DND-41 (cell line): Measurements from ENCODE around the gene WWP2.

Experiments used
- ATAC-seq: fragments of 200-7000 bp; cut with Tn5 transposase; 3 replicates; pipeline ENCODE4 v1.9.1; 2021; ENCODE audit warnings: low read depth; ENCODE audit not compliant: insufficient read depth
- DNase-seq: peaks from one replicate; pipeline ENCODE4 v3.0.0-alpha.2; 2020
- H2AFZ ChIP-seq: 2 replicates; pipeline ENCODE4 v1.6.0; 2012; ENCODE audit warnings: low read depth, low read length
- H3K27ac ChIP-seq: 2 replicates; pipeline ENCODE4 v1.5.1; 2012; ENCODE audit warnings: low read length, inconsistent platforms
- H3K27me3 ChIP-seq: fragments of 200-600 bp; sonication (generic); 2 replicates; pipeline ENCODE4 v1.6.0; 2012; ENCODE audit warnings: low read length, mild to moderate bottlenecking, inconsistent platforms; ENCODE audit not compliant: insufficient read depth, poor library complexity
- H3K36me3 ChIP-seq: 2 replicates; pipeline ENCODE4 v1.5.1; 2012; ENCODE audit warnings: low read length, inconsistent platforms; ENCODE audit not compliant: insufficient read depth
- H3K4me1 ChIP-seq: 2 replicates; pipeline ENCODE4 v1.5.1; 2012; ENCODE audit warnings: mild to moderate bottlenecking, low read length; ENCODE audit not compliant: insufficient read depth
- H3K4me2 ChIP-seq: 2 replicates; pipeline ENCODE4 v1.6.0; 2012; ENCODE audit warnings: mild to moderate bottlenecking, moderate library complexity, low read length, inconsistent platforms; ENCODE audit not compliant: insufficient read depth
- H3K4me3 ChIP-seq, 2 experiments: fragments of 200-600 bp in 1 of 2; shearing (Covaris generic) in 1 of 2; 2 replicates each; pipeline ENCODE4 v1.5.1; 2012 to 2016; ENCODE audit warnings: inconsistent platforms in 2 of 2, low read length in 2 of 2, mild to moderate bottlenecking in 2 of 2, low read depth in 1 of 2, moderate library complexity in 1 of 2
- H3K79me2 ChIP-seq: 2 replicates; pipeline ENCODE4 v1.6.0; 2012; ENCODE audit warnings: low read length, inconsistent platforms; ENCODE audit not compliant: insufficient read depth
- H3K9ac ChIP-seq: 2 replicates; pipeline ENCODE4 v1.6.0; 2012; ENCODE audit warnings: low read depth, mild to moderate bottlenecking, inconsistent platforms, low read length, moderate library complexity
- H3K9me3 ChIP-seq: 2 replicates; pipeline ENCODE4 v1.5.1; 2012; ENCODE audit warnings: low read length, moderate library complexity, mild to moderate bottlenecking, inconsistent platforms; ENCODE audit not compliant: insufficient read depth, severe bottlenecking
- H4K20me1 ChIP-seq: 2 replicates; pipeline ENCODE4 v1.6.0; 2012; ENCODE audit warnings: low read length; ENCODE audit not compliant: insufficient read depth
- EZH2 ChIP-seq: IDR thresholded peaks from 3 replicates; pipeline ENCODE4 v1.6.1; 2012; ENCODE audit warnings: borderline replicate concordance, low read depth, mild to moderate bottlenecking, moderate library complexity, low read length, inconsistent platforms; ENCODE audit not compliant: severe bottlenecking
- TF ChIP-seq, protein P1 (sequence below): IDR thresholded peaks from 2 replicates; pipeline ENCODE4 v1.5.1; 2012; ENCODE audit warnings: borderline replicate concordance, low read length, moderate library complexity, mild to moderate bottlenecking; ENCODE audit not compliant: poor library complexity, severe bottlenecking; ENCODE audit errors: extremely low read depth

The WWP2 gene

DNA sequence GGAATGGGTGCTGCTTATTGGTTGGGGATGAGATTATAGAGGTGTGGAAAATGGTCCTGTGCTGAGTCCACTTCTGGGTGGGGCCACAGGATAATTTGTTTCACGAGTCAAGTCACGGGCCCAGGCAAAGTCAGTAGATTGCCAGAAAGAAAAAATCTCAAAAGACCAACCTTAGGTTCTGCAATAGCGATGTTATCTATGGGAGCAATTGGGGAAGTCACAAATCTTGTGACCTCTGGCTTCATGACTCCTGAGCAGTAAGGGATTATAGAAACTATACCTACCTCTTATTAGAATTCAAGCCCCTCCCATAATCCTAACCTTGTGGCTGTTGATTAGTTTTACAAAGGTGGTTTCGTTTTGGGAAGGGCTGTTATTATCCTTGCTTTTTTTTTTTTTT lies 31.4 kb downstream of the WWP2 start:
- no peak for ATAC-seq
- H3K4me2 ChIP-seq: no peak overlapping the region
- H2AFZ ChIP-seq: no peak overlapping the region
- H4K20me1 ChIP-seq: peaks cover 5% of the 10 kb centered on the region; the same call in 1 of the 2 replicates
- no peaks in the 10 kb centered on the region for H3K4me1 ChIP-seq
- no peaks in the 10 kb centered on the region for H3K9me3 ChIP-seq
- no peak overlapping the region for H3K27ac ChIP-seq
- no peaks in the 10 kb centered on the region for H3K36me3 ChIP-seq
- DNase-seq: no peak
- H3K79me2 ChIP-seq: no peaks in the 10 kb centered on the region
- H3K4me3 ChIP-seq: no peak overlapping the region
- H3K27me3 ChIP-seq: no peaks in the 10 kb centered on the region
- H3K9ac ChIP-seq: no peak overlapping the region
- TF ChIP-seq EZH2: no peak
- TF ChIP-seq, protein P1, sequence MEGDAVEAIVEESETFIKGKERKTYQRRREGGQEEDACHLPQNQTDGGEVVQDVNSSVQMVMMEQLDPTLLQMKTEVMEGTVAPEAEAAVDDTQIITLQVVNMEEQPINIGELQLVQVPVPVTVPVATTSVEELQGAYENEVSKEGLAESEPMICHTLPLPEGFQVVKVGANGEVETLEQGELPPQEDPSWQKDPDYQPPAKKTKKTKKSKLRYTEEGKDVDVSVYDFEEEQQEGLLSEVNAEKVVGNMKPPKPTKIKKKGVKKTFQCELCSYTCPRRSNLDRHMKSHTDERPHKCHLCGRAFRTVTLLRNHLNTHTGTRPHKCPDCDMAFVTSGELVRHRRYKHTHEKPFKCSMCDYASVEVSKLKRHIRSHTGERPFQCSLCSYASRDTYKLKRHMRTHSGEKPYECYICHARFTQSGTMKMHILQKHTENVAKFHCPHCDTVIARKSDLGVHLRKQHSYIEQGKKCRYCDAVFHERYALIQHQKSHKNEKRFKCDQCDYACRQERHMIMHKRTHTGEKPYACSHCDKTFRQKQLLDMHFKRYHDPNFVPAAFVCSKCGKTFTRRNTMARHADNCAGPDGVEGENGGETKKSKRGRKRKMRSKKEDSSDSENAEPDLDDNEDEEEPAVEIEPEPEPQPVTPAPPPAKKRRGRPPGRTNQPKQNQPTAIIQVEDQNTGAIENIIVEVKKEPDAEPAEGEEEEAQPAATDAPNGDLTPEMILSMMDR: no peak

DNA sequence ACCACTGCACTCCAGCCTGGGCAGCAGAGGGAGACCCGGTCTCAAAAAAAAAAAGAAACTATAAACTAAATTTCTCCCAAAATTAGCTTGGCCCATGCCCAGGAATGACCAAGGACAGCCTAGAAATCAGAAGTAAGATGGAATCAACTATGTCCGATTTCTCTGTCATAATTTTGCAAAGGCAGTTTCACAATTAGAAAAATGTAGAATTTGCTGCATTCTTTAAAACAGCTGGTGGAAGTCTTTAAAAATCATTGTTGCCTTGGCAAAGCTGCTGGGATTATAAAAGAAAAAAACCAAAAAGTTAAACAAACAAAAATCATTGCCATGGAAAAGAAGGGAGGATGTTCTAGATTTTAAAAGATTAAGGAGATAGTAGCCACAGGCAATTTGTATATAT lies 32.4 kb downstream of the WWP2 start:
- Histone ChIP-seq H3K9me3 (no peaks in the 10 kb centered on the region), H3K4me1 (no peaks in the 10 kb centered on the region), H3K27ac (no peak overlapping the region), H4K20me1 (peaks cover 5% of the 10 kb centered on the region; the same call in 1 of the 2 replicates), H2AFZ (no peak overlapping the region), H3K4me3 (no peak overlapping the region), H3K36me3 (peaks cover 6% of the 10 kb centered on the region), H3K9ac (no peak overlapping the region), H3K4me2 (no peak overlapping the region), H3K79me2 (no peaks in the 10 kb centered on the region), H3K27me3 (no peaks in the 10 kb centered on the region)
- DNase-seq (no peak), ATAC-seq (no peak)
- TF ChIP-seq, protein P1: no peak
- TF ChIP-seq EZH2: no peak

DNA sequence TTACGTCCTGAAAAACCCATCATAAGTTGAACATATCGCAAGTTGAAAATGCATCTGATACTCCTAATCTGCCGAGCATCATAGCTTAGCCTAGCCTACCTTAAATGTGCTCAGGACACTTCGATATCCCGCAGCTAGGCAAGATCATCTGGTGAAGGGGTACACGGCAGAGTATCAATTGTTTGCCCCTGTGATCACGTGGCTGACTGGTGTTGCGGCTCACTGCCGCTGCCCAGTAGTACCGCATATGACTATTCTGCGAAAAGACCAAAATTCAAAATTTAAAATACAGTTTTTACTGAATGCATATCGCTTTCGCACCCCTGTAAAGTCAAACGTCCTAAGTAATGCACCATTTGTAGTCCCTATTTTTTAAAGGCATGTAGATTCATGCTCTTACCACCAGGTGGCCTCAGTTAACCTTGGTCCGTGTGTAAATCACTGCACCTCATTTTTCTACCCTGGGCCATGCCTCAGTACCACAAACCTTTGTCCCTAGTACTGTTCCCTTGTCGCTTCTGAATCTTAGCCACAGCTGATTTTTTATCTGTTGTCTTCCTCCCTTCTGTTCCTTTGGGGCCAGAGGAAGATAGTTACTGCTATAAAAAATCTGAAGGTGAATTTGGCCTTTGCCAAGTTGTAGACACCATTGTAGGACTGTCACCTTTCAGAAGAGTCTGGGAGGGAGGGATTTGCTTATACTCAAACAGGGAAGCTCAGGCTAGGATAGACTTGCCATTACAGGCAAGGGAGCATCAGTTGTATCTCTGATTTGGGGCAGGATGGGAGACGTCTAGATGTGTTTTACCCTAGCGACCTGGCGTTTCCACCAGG lies 34.4 kb downstream of the WWP2 start:
- Histone ChIP-seq H3K4me3 (no peak overlapping the region), H2AFZ (no peak overlapping the region), H3K36me3 (peaks cover 9% of the 10 kb centered on the region), H3K4me1 (no peaks in the 10 kb centered on the region), H3K9me3 (no peaks in the 10 kb centered on the region), H3K27ac (no peak overlapping the region), H4K20me1 (peaks cover 5% of the 10 kb centered on the region; the same call in 1 of the 2 replicates), H3K4me2 (no peak overlapping the region), H3K79me2 (no peaks in the 10 kb centered on the region), H3K27me3 (no peaks in the 10 kb centered on the region), H3K9ac (no peak overlapping the region)
- ATAC-seq (peak; percentile 72), DNase-seq (peak; percentile 15)
- TF ChIP-seq EZH2: no peak
- TF ChIP-seq, protein P1: peak; percentile 84
